NCI-H128 (cell line): ENCODE measurements around the gene GABRR3.

Experiments
- DNase-seq: peaks from one replicate; lab custom pipeline; 2025; ENCODE audit not compliant: unreplicated experiment; lab: John Stamatoyannopoulos, UW

GABRR3 gene

GRCh38 chr3:98035208-98035607 is at the start of gene GABRR3:
Gene GABRR3, minus strand, starts transcription at chr3:98035315. Its CDS starts 328 bp downstream, at chr3:98034987.
- DNase-seq: no peak

- DNase-seq: no peak
Observed at GRCh38 chr3:98073486-98073885, 38.4 kb upstream of the GABRR3 start.

- no peak for DNase-seq
Observed at GRCh38 chr3:98070840-98071239, 35.7 kb upstream of the GABRR3 start.

GRCh38 chr3:98068824-98069223 is 33.7 kb upstream of the GABRR3 start:
- no peak for DNase-seq

DNA sequence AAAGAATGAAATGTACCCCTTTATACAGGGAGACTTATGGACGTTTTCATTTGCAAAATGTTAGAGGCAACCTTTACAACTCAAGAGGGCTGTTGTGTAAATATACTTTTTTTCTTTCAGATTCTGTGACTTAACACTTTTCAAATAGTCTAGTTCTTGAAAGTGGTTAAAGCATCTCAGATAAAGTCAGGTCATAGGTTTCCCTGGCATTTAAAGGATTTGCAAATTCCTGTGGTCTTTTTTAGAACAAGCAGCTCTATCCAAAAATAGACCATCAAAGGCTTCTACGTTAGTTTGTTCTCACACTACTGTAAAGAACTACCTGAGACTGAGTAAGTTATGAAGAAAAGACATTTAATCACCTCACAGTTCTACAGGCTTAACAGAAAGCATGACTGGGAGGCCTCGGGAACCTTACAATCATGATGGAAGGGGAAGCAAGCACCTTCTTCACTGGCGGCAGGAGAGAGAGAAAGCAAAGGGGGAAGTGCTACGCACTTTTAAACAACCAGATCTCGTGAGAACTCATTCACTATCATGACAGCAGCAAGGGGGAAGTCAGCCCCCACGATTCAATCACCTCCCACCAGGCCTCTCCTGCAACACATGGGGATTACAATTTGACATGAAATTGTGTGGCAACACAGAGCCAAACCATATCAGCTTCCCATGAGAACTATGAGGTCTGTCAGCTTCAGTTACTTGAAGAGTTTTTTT is 23.3 kb upstream of the GABRR3 start:
- no peak for DNase-seq

DNA sequence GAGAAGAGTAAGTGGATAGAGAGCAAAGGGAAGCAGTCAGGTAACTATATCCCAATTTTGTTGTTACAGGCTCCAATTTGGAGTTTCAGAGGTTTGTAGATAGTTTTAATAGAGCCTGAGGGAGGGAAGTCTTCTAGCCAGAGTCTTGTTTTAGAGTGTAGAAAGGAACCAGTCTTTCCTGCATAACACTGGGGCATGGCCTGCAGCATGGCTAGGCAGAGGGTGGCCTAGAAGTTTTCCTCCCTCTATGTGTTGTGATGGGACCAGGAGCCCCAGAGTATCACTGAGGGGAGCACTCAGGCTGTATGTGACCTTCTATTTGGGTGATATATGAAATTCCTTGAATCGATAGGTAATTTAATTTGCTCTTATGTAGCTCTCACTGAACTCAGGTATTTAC is 22.5 kb upstream of the GABRR3 start:
- DNase-seq: no peak

GRCh38 chr3:98056035-98056434 is 20.9 kb upstream of the GABRR3 start:
- DNase-seq: no peak

GRCh38 chr3:98049271-98049670 is 14.2 kb upstream of the GABRR3 start:
- DNase-seq: no peak

DNA sequence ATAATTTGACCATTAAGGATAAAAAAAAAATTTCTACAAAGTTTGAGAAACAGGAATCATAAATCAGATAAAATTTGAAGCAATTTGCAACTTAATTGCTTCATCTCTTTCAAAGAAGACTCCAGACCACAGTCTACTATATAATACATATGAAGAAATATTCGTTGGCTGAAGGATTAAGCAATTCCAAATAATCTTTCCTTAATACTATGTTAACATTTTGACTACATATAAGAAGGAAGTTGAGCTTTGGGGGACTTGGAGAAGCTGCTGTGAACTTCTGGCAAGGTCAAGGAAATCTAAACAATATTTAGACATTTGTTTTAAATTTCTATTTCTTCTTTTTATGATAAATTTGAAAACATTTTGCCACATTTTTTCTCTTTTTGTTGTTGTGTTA is 13.5 kb upstream of the GABRR3 start:
- no peak for DNase-seq

- DNase-seq: no peak
Observed at GRCh38 chr3:98041350-98041749, 6.2 kb upstream of the GABRR3 start.

DNA sequence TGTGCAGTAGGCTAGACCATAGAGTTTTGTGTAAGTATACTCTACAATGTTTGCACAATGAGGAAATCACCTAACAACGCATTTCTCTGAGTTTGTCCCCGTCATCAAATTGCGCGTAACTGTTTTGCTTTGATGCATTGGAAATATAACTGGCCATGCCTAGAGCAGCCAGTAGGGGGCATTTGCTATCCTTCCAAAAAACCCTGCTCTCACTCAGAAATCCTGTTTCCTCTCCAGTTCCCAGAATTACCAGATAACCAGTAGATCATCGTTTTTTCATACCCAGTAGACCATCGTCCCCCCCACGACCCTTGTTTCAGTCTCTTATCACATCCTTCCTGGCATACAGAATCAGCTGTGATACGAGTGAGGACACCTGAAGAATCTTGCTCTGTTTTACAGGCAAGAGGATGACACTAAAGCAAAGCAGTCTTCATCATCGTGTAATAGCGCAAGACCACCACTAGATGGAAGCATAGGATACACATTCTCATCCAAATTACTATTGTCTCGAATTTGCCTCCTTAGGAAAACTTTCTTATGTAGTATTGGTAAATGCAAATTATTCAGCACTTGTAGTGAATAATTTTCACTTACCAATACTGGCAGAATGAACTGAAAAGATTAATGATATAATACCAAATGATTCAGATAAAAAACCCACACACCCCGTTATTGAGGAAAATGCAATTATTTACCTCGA is 4.4 kb upstream of the GABRR3 start:
- DNase-seq: peak; percentile 39

DNA sequence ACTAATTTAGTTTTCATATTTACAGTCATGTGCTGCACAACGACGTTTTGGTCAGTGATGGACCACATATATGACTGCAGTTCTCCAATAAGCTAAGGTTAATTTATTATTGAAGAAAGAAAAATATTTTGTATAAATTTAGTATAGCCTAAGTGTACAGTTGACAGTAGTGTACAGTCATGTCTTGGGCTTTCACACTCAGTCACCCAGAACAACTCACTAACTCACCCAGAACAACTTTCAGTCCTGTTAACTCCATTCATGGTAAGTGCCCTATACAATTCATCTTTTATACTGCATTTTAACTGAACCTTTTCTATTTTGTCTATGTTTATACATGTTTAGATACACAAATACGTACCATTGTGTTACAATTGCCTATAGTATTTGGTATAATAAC is 3.8 kb upstream of the GABRR3 start:
- DNase-seq: no peak

DNA sequence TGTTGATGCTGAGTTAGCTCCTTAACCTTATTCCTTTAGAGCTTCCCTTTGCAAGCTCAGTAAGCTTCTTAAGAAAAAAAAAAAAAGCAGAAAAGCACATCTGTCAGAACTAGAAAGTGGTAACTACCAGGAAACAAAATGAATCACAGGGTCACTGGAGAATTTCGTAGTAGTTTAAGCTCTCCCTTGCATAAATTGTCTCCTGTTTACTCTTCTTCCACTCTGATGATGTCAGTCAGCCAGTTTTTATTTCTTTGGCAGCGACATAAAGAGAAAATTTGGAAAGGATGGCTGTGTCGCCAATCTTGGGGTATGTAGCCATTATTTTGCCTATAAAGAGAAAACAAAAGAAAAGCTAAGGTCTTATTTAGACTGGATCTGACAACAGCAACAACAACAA is 3.2 kb upstream of the GABRR3 start:
- no peak for DNase-seq

- no peak for DNase-seq
Observed at GRCh38 chr3:98034486-98034885, 629 bp downstream of the GABRR3 start.

DNA sequence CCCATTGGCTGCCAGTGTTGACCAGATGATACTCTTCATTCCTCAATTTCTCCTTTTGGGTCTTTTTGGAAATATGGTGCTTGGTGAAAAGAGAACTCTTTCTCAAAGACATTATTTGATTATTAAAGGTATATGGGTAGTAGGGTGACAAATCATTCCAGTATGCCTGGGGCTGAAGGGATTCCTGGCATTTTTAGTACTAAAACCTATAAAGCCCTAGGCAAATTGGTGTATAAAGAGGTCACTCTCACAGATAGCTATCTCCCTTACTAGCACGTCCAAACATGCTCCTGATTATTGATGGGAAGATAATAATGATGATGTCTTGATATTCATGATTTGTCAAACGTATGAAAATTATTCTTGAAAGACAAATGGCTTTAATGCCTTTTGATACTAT is 1.1 kb downstream of the GABRR3 start:
- no peak for DNase-seq

DNA sequence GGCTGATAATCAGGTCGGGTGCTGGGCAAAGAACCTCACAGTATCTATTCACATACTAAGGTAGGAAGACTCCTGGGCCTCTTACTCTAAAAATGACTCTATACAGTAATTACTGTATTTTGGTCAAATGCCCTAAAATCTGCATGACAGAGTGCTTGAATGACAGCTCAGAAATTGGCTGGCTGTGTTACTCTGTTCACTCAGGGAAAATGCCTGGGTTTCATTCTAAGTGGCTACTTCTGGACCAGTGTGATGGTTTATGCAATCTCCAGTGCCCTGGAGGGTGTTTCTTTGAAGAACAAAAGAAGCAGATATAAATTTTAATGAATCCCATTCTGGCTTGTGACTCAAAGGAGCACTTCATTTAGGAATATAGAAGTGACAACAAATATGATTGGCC is 2.2 kb downstream of the GABRR3 start:
- DNase-seq: no peak

GRCh38 chr3:98032265-98032664 is 2.9 kb downstream of the GABRR3 start:
- DNase-seq: no peak

GRCh38 chr3:98029083-98029482 is 6.0 kb downstream of the GABRR3 start:
- DNase-seq: no peak

- DNase-seq: no peak
Observed at GRCh38 chr3:98027085-98027446, 8.0 kb downstream of the GABRR3 start.

DNA sequence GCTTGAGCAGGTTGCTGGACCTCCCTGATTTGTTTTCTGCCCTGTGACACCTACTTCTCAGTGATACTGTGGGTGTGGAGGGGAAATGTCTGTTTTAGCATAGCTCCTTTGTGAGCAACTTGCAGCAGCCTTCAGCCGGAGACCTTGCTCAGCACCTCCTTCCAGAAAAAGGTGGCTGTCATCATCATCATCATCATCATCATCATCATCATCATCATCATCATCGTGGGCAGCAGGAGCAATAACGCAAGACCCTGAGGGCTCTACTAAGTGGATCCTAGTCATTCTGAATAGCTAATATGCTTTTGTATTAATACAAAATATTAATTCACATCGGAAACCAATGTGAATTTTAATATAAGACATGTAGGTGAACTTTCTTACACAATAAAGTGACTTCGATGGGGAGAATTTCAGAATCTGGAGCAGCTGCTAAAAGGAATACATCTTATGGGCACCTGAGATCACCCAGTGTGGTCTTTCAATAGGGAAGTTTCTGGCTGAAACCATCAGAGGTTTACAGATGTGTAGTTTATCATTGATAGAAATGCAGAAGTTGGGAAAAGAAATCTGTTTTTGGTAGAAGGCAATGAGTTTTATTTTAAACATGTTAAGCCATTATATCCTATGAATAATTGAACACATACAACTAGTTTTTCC is 8.6 kb downstream of the GABRR3 start:
- no peak for DNase-seq

DNA sequence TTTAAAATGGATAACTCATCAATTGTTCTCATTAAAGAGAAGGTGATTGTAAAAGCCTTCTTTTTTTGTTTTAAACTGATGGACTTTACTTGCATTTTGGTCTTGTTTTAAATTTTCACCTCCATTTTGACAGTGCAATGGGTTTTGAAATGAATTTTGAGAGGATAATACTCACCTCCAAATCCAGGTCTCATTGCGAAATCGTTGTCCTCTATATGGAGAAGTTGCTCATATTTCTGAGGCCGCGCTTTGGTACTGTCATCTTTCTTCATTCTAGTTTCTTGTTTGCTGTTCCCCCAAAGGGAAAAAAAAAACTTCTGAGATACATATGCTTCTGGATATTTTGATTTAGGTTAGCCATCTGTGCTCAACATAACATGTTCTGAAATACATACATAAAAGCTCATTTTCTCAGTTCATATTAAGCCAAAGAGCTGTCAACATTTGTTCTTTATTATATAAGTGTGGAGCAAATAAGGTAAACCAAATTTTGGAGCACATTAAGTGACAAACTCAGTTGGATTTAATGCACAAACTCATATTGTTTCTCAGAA is 9.6 kb downstream of the GABRR3 start:
- DNase-seq: no peak
